HG02870 (cell line): ENCODE measurements around the gene ARMCX1.
A peak's percentile ranks its signal among the peaks of the same experiment; 100 is the strongest.
"Not testable (repeated sequence)": the region's sequence is repeated elsewhere in the genome, so short reads cannot be mapped to it uniquely, and the experiment has no call there.

Source experiments
- ATAC-seq: cut with Tn5 transposase; IDR thresholded peaks from one replicate; pipeline ENCODE4 v1.9.1; 2021; ENCODE audit warnings: mild to moderate bottlenecking, moderate library complexity; ENCODE audit not compliant: unreplicated experiment

Gene ARMCX1

GRCh38 chrX:101550362-101550750 lies at the start of gene ARMCX1:
Gene ARMCX1, plus strand, starts transcription at chrX:101550547. Its CDS starts 2,384 bp downstream, at chrX:101552931.
- no peak for ATAC-seq

DNA sequence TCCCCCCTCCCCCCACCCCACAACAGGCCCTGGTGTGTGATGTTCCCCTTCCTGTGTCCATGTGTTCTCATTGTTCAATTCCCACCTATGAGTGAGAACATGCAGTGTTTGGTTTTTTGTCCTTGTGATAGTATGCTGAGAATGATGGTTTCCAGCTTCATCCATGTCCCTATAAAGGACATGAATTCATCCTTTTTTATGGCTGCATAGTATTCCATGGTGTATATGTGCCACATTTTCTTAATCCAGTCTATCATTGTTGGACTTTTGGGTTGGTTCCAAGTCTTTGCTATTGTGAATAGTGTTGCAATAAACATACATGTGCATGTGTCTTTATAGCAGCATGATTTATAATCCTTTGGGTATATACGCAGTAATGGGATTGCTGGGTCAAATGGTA lies 47.4 kb upstream of the ARMCX1 start:
- not testable (repeated sequence) for ATAC-seq

DNA sequence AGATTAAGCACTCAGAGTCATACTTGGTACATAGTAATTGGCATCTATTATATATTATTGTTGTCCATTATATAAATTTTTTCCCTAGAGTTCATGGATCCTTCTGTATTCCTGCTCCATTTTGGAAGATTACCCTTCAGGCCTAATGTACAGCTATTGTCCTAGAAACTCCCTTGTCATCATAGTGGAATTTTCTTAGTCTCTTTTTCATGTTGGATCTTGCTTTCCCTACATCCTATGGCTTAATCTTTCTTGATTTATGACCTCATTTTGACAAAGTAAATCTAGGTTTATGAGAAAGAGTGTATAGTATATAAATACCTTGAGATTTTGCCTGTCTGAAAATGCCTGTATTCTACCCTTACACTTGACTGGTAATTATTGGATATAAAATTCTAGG lies 43.0 kb upstream of the ARMCX1 start:
- ATAC-seq, result no peak

- ATAC-seq, result no peak
These were observed 42.4 kb upstream of the ARMCX1 start for GRCh38 chrX:101507986-101508385.

DNA sequence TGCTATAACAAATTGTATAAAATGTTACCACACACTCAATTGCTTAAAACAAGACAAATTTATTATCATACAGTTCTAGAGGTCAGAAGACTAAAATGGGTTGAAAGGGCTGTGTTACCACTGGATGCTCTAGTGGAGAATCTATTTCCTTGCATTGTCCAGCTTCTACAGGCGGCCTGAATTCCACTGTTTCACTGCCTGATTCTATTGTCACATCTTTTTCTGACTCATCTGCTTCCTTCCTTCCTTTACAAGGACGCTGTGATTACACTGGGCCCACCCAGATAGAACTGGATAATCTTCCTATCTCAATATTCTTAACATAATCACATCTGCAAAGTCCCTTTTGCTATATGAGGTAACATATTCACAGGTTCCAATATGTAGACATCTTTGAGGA lies 19.4 kb upstream of the ARMCX1 start:
- no peak for ATAC-seq

DNA sequence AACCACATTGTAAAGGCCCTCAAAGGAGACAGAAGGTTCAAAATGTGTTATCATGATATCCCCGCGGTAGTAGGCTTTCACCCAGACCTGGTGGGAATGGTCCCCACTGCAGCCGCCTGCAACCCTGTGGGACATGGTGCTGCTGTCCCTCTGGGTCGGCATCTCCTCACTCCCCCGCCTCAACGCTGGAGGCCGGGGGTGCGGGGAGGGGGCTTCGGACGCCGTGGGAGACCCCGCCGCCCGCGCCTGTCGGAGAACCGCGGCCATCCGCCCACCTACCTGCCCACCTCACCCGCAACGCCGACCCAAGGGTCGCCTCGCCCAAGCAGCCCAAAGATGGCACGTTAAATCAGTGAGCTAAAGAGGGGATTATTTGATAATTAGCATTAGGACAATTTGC lies 11.2 kb upstream of the ARMCX1 start:
- ATAC-seq, result no peak

- ATAC-seq, result no peak
These were observed 518 bp downstream of the ARMCX1 start for GRCh38 chrX:101550751-101551379.

- no peak for ATAC-seq
These were observed 1.0 kb downstream of the ARMCX1 start for GRCh38 chrX:101551380-101551767.

GRCh38 chrX:101552714-101553113 lies 2.4 kb downstream of the ARMCX1 start:
- ATAC-seq, result no peak

DNA sequence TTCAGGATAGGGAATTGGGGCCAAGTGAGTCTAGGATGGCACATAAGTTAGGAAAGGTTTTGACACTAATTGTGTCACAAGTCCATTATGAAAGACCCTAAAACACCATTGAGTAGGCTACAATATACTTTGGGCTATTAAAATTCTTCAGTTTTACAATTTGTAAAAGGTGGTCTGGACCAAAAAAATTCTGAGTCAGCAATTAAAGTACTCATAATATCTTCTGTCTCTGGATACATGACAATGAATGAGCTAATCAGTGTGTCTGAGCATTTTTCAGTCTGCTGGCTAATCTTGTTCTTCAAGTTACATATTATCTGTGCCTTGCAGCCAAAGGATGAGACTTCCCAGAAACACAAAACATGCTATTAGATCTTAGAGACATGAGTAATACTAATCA lies 14.3 kb downstream of the ARMCX1 start:
- ATAC-seq, result no peak

GRCh38 chrX:101595739-101596419 lies 45.5 kb downstream of the ARMCX1 start:
- peak; percentile 97 for ATAC-seq

GRCh38 chrX:101599592-101599991 lies 49.2 kb downstream of the ARMCX1 start:
- not testable (repeated sequence) for ATAC-seq

GRCh38 chrX:101602077-101602476 lies 51.7 kb downstream of the ARMCX1 start:
- no peak for ATAC-seq
